ENCODE measurements around the gene POM121L2. TPM values are rescaled to one million over a fixed set of nuclear protein-coding genes. Genes with fewer than 3 reads are reported as not detected.

Gene POM121L2
- polyA plus RNA-seq, 1 donor from 2014 or later = not detected

GRCh38 chr6:27290065-27290849 lies 21.8 kb downstream of the POM121L2 start:
- Histone ChIP-seq H3K36me3 (ENCODE audit: insufficient read depth, low read length) (no peaks in the 10 kb centered on the region), H3F3A (ENCODE audit: insufficient read depth, low read length, poor library complexity, severe bottlenecking) (no peaks in the 10 kb centered on the region), H4K20me1 (ENCODE audit: insufficient read depth) (no peaks in the 10 kb centered on the region), H3K4me2 (ENCODE audit: low read length) (no peak overlapping the region), H2AFZ (ENCODE audit: low read depth, low read length) (no peak overlapping the region), H3K9ac (ENCODE audit: low read length) (no peak overlapping the region), H3K9me3 (ENCODE audit: low read length) (peaks cover 29% of the 10 kb centered on the region), H3K9me2 (ENCODE audit: insufficient read depth, low read length) (no peaks in the 10 kb centered on the region), H3K27ac (ENCODE audit: low read length) (no peak overlapping the region), H3K4me3 (ENCODE audit: low read length) (peak overlapping the region; percentile 3), H3K27me3 (ENCODE audit: insufficient read depth, low read depth, low read length) (peaks cover 97% of the 10 kb centered on the region), H3K79me2 (replicated peaks; ENCODE audit: insufficient read depth, low read length) (no peaks in the 10 kb centered on the region)
- TF ChIP-seq EP300 (conservative IDR thresholded peaks at IDR 0.05; ENCODE audit: poor library complexity, severe bottlenecking) = no peak
- no peak for TF ChIP-seq CTCF (IDR thresholded peaks at IDR 0.05; ENCODE audit: poor library complexity, severe bottlenecking)
- TF ChIP-seq EZH2 (IDR thresholded peaks at IDR 0.05; ENCODE audit: borderline replicate concordance, insufficient read depth, low read length, poor library complexity, severe bottlenecking) = no peak
- TF ChIP-seq TAF1 (IDR thresholded peaks at IDR 0.05; ENCODE audit: low read depth) = no peak
- no peak for TF ChIP-seq SMC3 (conservative IDR thresholded peaks at IDR 0.05; ENCODE audit: poor library complexity)
- no peak for TF ChIP-seq MXI1 (conservative IDR thresholded peaks at IDR 0.05; ENCODE audit: poor library complexity, severe bottlenecking)

DNA sequence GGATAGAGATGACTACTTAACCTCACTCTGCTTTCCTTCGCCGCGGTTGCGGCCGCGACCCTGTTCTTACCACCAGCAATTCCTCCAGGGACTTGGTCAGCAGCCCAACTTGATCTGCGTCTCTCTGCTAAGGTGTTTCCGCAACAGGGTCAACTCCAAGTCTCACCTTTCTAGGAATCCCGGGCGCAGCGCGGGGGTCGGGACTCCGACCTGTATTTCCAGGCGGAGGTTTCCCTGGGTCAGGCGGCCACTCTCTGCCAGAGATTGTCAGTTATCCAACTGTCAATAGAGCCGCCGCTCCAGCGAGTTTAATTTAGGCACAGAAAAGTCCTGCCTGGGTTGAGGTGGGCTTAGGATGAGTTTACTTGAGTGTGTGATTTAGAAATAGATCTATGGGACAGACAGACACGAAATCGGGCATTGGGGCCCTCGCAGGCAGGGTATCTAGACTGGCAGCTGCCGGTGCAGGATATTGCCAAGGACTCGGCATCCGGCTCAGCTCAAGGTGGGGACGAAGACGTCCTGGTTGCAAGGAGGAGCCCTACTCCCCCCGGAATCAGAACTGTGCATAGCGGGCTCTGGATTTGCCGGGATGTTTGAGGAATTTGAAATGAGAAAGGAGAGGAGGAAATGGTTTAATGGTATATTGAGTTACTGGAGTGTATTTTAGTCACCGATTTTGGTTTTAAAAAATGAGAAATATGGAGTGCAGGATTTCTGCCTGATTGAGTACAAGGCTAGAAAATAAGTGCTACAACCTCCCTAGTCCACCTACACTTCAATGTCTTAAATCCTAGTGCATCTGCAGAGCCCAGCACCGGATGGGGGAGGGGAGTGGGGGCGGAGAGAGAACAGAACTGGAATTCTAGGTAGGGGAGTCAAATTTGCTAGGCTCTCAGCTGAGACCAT lies 23.7 kb downstream of the POM121L2 start:
- Histone ChIP-seq H3K9me3 (ENCODE audit: low read length) (peaks cover 21% of the 10 kb centered on the region), H3K36me3 (ENCODE audit: insufficient read depth, low read length) (no peaks in the 10 kb centered on the region), H3K4me3 (ENCODE audit: low read length) (peak overlapping the region; percentile 23), H3K9ac (ENCODE audit: low read length) (no peak overlapping the region), H3F3A (ENCODE audit: insufficient read depth, low read length, poor library complexity, severe bottlenecking) (no peaks in the 10 kb centered on the region), H3K27me3 (ENCODE audit: insufficient read depth, low read depth, low read length) (peaks cover 88% of the 10 kb centered on the region), H3K9me2 (ENCODE audit: insufficient read depth, low read length) (no peaks in the 10 kb centered on the region), H2AFZ (ENCODE audit: low read depth, low read length) (no peak overlapping the region), H3K4me2 (ENCODE audit: low read length) (no peak overlapping the region), H3K79me2 (replicated peaks; ENCODE audit: insufficient read depth, low read length) (no peaks in the 10 kb centered on the region), H4K20me1 (ENCODE audit: insufficient read depth) (no peaks in the 10 kb centered on the region), H3K27ac (ENCODE audit: low read length) (no peak overlapping the region)
- TF ChIP-seq CTCF (IDR thresholded peaks at IDR 0.05; ENCODE audit: poor library complexity, severe bottlenecking) = no peak
- peak; percentile 30 for TF ChIP-seq EZH2 (IDR thresholded peaks at IDR 0.05; ENCODE audit: borderline replicate concordance, insufficient read depth, low read length, poor library complexity, severe bottlenecking)

All from neural cell (in vitro differentiated cells).